ENCODE measurements around the gene ARMC8.

Gene ARMC8

DNA sequence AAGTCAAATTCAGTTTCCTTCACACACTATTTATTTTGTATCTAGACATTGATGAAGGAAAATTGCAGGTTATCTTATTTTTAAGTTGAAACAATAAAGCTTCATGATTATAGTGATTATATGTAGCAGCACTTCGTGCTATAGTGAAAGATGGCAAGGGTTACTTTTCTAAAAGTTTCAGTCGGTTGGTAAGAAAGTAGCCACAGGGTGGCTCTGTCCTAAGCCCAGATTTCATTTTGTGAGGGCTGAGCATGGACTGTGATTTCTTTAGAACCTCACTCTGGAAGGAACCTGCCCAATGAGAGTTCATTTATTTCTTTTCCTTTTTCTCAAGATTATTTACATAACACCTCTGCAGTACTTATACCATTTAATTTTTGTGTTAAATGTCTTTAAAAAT lies 76.0 kb downstream of the ARMC8 start:
- no peak for DNase-seq (ENCODE audit: low read depth)
- no peak overlapping the region for H3K4me3 ChIP-seq (ENCODE audit: low read depth, low read length)
- TF ChIP-seq, protein P1, sequence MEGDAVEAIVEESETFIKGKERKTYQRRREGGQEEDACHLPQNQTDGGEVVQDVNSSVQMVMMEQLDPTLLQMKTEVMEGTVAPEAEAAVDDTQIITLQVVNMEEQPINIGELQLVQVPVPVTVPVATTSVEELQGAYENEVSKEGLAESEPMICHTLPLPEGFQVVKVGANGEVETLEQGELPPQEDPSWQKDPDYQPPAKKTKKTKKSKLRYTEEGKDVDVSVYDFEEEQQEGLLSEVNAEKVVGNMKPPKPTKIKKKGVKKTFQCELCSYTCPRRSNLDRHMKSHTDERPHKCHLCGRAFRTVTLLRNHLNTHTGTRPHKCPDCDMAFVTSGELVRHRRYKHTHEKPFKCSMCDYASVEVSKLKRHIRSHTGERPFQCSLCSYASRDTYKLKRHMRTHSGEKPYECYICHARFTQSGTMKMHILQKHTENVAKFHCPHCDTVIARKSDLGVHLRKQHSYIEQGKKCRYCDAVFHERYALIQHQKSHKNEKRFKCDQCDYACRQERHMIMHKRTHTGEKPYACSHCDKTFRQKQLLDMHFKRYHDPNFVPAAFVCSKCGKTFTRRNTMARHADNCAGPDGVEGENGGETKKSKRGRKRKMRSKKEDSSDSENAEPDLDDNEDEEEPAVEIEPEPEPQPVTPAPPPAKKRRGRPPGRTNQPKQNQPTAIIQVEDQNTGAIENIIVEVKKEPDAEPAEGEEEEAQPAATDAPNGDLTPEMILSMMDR (IDR thresholded peaks at IDR 0.05; ENCODE audit: low read depth, low read length) = no peak
- TF ChIP-seq, protein P2, sequence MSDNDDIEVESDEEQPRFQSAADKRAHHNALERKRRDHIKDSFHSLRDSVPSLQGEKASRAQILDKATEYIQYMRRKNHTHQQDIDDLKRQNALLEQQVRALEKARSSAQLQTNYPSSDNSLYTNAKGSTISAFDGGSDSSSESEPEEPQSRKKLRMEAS (IDR thresholded peaks at IDR 0.05; ENCODE audit: low read depth, low read length) = no peak
- no peak for TF ChIP-seq POLR2A (IDR thresholded peaks at IDR 0.05; ENCODE audit: extremely low read depth, insufficient read length)
- no peak for TF ChIP-seq MYC (IDR thresholded peaks at IDR 0.05; ENCODE audit: low read depth, low read length)

DNA sequence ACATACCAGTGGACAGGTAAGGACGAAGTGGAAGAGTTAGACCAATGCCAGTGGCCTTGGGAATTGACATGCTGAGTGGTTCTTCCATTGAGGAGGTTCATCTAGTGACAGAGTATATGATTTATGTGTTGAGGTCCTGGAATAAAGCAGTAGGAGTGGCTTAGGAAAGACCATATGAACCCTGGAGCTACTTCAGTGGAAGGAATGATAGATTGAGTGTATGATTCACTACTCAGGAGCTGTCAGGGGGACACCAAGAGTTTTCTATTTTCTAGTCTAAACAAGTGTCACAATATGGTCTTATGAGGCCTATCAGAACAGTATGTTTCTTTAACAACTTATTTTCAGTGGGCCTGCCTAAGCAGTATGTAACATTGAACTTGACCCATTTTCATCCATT lies 78.6 kb downstream of the ARMC8 start:
- DNase-seq (ENCODE audit: low read depth) = no peak
- TF ChIP-seq, protein P1 (IDR thresholded peaks at IDR 0.05; ENCODE audit: low read depth, low read length) = no peak
- no peak for TF ChIP-seq POLR2A (IDR thresholded peaks at IDR 0.05; ENCODE audit: extremely low read depth, insufficient read length)
- TF ChIP-seq, protein P2 (IDR thresholded peaks at IDR 0.05; ENCODE audit: low read depth, low read length) = no peak
- no peak for TF ChIP-seq MYC (IDR thresholded peaks at IDR 0.05; ENCODE audit: low read depth, low read length)
- H3K4me3 ChIP-seq (ENCODE audit: low read depth, low read length) = no peak overlapping the region

DNA sequence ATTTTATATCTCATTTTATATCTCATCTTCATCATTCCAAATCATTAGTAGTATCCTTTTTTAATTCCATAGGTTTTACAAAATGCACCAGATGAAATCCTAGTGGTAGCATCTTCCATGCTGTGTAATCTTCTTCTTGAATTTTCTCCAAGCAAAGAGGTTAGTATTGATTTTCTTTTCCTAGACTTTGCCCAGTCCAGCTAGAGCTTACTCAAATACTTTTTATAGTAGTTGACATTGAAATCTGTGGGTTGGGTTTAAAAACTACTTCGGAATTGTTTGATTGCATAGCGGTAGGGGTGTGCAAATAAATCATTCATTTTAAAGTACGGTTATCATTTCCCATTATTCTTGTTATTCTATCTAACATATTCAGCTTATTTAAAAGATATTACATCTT lies 80.0 kb downstream of the ARMC8 start:
- TF ChIP-seq, protein P1 (IDR thresholded peaks at IDR 0.05; ENCODE audit: low read depth, low read length) = no peak
- TF ChIP-seq MYC (IDR thresholded peaks at IDR 0.05; ENCODE audit: low read depth, low read length) (no peak), POLR2A (IDR thresholded peaks at IDR 0.05; ENCODE audit: extremely low read depth, insufficient read length) (no peak)
- TF ChIP-seq, protein P2 (IDR thresholded peaks at IDR 0.05; ENCODE audit: low read depth, low read length) = no peak
- no peak for DNase-seq (ENCODE audit: low read depth)
- no peak overlapping the region for H3K4me3 ChIP-seq (ENCODE audit: low read depth, low read length)

DNA sequence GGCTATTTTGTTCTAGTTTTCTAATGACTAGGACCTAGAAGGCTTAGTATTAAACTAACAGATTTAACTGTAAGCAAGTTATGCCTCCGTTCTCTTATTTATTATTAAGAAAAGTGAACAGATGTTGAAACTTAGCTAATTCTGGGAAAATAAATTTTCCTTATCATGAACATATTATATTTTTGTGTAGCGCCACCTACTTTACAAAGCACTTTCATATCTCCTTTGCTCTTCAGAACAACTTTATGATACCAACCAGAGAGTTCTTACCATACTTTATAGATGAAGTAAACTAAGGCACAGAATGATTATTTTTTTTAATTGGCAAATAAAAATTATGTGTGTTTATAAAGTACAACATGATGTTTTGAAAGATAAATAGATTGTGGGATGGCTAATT lies 83.1 kb downstream of the ARMC8 start:
- no peak overlapping the region for H3K4me3 ChIP-seq (ENCODE audit: low read depth, low read length)
- TF ChIP-seq, protein P1 (IDR thresholded peaks at IDR 0.05; ENCODE audit: low read depth, low read length) = no peak
- TF ChIP-seq POLR2A (IDR thresholded peaks at IDR 0.05; ENCODE audit: extremely low read depth, insufficient read length) = no peak
- no peak for TF ChIP-seq MYC (IDR thresholded peaks at IDR 0.05; ENCODE audit: low read depth, low read length)
- TF ChIP-seq, protein P2 (IDR thresholded peaks at IDR 0.05; ENCODE audit: low read depth, low read length) = no peak
- DNase-seq (ENCODE audit: low read depth) = no peak

DNA sequence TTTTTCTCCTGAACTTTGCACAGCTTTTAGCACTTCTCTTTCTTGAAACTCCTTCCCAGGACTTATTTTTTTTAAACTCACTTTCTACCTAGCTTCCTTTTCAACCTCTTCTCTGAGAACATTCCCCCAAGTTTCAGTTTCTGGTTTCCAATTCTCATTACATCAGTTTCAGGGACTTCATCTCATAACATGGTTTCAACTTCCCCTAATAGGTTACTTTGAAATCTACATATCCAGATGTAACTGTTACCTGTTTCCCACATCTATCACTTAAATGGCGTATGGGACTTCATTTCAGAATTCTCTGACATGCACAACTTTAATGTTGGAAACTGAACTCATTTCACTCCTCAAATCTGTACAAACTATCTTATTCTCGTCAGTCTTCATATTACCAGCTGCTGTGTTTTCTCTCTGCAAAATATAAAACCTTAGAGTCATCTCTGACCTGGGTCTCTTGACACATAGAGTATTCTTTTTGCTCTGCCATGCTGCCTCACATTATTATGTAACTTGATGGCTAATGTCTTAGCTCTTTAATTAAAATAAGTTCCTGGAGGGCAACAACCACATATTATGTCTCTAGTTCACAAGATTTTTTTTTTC lies 84.2 kb downstream of the ARMC8 start:
- DNase-seq (ENCODE audit: low read depth) = no peak
- TF ChIP-seq, protein P1 (IDR thresholded peaks at IDR 0.05; ENCODE audit: low read depth, low read length) = no peak
- TF ChIP-seq POLR2A (IDR thresholded peaks at IDR 0.05; ENCODE audit: extremely low read depth, insufficient read length) (no peak), MYC (IDR thresholded peaks at IDR 0.05; ENCODE audit: low read depth, low read length) (no peak)
- TF ChIP-seq, protein P2 (IDR thresholded peaks at IDR 0.05; ENCODE audit: low read depth, low read length) = no peak
- H3K4me3 ChIP-seq (ENCODE audit: low read depth, low read length) = no peak overlapping the region
